GM21515 (cell line): Measurements from ENCODE around the gene F3.
"Not testable (repeated sequence)": the region's sequence is repeated elsewhere in the genome, so short reads cannot be mapped to it uniquely, and the experiment has no call there.

Experiments used
- ATAC-seq: cut with Tn5 transposase; IDR thresholded peaks from one replicate; pipeline ENCODE4 v1.9.1; 2021; ENCODE audit not compliant: unreplicated experiment

F3 gene

DNA sequence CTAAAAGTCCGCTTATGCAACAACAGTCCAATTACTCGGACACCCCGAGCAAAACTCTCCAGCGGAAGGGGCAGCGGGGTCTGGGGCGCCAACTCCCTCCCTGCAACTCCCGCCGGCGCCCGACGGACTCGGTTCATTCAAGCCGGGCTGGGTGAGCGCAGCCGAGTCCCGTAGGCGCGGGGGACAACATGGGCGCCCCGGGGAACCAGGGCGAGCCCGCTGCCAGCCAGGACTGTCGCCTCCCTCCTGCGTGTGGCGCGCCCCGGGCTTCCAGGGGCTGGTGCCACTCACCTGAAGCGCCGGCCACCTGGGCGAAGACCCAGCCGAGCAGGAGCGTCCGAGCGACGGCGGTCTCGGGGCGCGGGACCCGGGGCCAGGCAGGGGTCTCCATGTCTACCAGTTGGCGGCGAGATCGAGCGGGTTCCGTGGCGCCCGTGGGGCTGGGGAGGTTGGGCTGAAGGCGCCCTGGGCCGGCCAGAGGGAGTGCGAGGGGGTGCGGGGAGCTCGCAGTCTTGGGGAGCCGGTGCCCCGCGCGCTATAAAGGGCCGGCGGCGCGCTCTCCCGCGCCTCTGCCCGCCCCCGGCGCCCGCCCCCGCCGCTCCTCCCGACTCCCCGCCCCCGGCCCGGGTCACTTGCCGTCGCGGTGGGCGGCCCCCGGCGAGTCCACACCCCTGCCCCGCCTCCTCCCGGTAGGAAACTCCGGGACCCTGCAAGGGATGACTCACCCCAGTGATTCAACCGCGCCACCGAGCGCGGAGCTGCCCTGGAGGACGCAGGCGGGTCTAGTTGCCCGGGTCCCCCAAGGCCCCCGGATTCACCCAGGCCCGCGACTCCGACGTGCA, at the start of gene F3:
Gene F3 (minus strand): TSS at position 514 of the 842 bp plus-strand sequence. CDS start 123 bp downstream, at position 391.
- ATAC-seq, result peak; percentile 73

DNA sequence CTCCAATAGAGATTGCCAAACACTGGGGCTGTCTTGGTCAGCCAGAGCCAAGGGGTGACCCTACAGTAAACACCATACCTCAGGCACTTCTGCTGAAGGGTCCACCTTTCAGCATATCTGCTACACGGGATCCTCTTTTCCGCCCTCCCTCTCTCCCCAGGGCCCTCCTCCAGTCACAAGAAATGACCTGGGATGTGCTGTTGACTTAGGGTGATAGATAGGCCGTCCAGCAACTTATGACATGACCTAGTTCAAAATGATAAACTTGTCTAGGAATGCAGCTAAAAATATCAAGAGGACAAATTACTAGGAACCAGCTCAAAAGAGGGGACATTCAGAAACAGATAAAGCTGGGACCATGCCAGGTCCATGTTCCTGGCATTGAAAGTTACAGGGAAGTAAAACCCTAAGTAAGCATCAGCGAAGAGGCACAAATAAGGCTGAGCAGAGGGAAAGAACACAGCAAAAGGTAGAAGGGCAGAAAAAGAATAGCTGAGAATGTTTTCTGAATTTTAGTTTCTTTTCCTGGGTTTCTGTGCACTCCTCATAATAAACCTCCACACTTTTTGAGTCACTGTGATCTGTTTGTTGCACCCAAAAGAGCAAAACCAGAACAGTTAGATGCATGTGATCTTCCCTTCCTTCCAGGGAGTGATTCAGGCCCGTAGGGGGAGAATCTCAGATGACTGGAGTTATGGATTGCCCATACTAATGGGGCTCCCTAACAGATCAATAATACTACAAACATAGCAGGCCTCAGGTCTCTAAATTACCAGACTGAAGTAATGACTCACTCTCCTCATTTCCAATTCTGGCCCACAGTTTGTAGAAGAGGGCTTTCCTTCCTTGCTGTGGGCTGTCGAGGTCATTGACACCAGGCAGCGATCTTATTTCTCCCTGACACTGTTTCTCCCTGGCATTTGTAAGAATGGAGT, 48.9 kb upstream of the F3 start:
- ATAC-seq, result no peak

DNA sequence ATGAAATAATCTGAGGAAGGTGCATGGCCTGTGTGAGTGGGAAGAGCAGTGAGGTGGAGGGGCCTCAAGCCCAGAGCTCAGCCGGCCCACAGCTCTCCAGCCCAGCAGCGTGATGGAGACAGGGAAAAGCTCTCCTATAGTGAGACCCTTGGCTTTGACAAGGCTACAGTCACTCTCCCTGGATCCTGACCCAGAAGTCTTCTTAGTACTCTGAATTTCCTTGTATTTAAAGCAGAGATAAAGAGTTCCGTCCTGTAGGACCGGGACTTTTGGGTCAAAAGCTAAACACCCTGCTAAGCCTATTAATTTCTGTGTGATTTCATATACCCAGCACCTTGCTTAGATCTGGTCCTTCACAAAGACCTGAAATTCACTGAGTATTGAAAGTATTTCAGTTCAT, 48.2 kb upstream of the F3 start:
- no peak for ATAC-seq

DNA sequence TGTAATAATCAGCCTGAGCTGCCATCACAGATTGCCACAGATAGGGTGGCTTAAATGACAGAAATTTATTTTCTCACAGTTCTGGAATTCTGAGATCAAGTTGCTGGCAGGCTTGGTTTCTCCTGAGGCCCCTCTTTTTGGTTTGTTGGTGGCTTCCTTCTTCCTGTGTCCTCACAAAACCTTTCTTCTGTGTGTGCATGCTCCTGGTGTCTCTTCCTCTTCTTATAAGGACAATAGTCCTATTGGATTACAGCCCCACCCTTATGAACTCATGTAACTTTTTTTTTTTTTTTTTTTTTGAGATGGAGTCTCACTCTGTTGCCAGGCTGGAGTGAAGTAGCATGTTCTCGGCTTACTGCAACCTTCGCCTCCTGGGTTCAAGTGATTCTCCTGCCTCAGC, 41.0 kb upstream of the F3 start:
- no peak for ATAC-seq

DNA sequence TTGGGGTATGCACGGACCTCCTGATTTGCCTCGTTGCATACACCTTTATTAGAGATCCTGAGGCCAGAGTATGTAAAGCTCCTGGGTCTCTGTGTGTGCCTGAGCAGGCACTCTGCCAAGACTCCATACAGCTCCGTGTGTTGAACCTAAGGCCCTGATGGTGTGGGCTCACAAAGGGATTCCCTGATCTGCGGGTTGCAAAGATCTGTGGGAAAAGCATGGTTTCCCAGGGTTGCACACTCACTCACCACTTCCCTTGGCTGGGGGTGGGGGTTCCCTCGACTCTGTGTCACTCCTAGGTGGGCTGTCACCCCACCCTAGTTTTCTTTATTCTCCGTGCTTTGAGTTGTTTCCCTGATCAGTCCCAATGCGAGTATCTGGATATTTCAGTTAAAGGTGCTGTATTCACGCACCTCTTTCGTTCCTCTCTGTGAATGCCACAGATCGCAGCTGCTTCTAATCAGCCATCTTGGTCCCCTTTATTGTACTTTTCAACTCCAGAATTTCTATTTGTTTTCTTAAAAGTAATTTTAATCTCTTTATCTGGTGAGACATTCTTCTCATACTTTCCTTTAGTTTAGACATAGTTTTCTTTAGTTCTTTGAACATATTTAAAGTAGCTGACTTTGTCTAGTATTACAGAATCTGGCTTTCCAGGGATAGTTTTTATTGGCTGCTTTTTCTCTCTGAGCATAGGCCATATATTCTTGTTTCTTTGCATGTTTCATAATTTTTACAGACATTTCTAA, 39.0 kb upstream of the F3 start:
- ATAC-seq, result no peak

DNA sequence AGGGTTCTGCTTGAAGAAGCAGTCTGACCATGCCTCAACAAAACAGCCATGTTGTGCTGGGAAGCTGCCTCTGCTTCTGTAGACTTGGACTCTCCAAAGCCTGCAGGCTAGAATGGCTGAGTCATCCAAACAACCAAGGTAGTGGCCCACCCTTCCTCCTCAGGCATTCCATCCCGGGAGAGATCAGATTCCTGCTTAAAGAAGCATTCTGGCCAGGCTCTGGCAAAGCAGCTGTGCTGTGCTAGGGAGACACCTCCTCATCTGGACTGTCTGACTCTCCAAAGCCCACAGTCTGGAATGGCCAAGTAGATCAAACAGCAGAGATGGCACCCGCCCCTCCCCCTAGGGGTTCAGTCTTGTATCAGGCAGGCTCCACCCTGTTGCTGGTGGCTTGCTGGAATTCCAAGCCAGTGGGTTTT, 38.3 kb upstream of the F3 start:
- no peak for ATAC-seq

DNA sequence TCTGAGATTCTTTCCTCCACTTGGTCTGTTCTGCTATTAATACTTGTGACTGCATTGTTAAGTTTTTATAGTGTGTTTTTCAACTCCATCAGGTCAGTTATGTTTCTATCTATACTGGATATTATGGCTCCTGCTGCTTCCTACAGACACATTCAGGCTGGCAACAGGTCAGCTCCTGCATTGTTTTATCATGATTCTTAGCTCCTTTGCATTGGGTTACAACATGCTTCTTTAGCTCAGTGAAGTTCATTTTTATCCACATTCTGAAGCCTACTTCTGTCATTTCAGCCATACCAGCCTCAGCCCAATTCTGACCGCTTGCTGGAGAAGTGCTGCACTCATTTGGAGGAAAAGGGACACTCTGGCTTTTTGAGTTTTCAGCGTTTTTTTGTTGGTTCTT, 37.3 kb upstream of the F3 start:
- ATAC-seq, result no peak

DNA sequence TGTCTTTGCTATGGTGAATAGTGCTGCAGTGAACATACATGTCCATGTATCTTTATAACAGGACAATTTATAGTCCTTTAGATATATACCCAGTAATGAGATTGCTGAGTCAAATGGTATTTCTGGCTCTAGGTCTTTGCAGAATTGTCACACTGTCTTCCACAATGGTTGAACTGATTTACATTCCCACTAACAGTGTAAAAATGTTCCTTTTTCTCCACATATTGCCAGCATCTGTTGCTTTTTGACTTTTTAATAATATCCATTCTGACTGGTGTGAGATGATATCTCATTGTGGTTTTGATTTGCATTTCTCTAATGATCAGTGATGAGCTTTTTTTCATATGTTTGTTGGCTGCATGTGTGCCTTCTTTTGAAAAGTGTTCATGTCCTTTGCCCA, 32.4 kb upstream of the F3 start:
- ATAC-seq, result not testable (repeated sequence)

DNA sequence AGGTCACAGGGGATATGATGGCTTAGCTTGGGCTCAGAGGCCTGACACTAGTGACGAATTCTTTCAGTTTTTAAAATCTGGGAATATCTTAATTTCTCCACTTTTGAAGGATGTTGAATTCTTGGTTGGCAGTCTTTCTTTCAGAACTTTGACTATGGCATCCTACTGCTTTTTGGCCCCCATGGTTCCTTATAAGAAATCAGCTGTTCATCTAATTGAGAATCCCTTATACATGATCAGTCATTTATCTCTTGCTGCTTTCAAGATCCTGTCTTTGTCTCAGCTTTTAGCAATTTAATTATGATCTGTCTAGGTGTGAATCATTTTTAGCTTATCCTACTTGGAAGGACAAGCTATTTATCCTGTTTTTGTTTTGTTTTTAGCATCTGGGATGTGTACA, 31.2 kb upstream of the F3 start:
- no peak for ATAC-seq

DNA sequence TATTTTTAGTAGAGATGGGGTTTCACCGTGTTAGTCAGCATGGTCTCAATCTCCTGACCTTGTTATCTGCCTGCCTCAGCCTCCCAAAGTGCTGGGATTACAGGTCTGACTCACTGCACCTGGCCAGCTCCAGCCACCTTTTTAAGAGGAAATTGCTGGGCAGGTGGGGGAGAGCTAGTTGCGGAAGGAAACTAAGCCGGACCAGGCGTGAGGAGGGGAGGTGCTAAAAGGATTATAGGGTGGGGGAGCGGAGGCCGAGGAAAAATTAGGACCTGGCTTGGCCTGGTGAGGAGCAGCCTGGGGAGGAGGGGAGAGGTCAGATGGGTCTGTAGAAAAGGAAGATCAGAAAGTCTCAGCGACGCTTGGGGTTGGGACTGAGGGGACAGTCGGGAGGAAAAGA, 29.4 kb upstream of the F3 start:
- not testable (repeated sequence) for ATAC-seq

DNA sequence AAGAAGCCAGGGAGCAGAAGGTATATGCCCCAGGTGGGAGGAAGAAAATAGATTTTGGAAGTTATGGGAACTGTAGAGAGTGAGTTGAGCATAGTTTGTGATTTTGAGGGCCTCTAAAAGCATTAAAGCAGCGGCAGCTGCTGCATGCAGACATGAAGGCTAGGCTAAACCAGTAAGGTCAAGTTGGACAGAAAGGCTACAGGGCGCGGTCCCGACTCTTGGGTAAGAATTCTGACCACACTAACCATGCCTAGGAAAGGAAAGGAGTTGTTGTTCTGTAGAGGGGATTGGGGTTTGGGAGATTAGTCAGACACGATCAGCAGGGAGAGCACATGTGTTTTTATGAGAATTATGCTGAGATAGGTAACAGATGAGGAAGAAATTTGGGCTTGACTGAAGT, 27.2 kb upstream of the F3 start:
- ATAC-seq, result not testable (repeated sequence)

DNA sequence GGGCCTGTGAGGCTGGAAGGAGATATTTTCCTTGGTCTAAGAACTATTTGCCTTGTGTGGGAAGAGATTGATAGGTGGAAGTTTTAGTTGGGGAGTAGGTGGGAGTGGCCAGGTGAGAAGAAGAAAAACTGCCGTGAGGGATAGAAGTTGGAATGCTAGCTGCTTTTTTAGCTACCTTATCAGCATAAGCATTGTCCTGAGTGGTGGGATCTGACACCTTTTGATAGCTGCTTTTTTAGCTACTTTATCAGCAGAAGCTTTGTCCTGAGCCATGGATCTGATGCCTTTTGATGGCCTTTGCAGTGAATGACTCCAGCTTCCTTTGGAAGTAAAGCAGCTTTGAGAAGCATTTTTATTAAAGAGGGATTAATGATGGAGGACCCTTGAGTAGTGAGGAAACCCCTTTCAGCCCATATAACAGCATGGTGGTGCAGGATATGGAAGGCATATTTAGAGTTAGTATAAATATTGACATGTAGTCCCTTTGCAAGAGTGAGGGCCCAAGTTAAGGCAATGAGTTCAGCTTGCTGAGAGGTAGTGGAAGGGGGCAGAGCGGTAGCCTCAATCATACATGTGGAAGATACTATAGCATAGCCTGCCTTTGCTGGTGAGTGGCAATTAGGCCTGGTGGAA, 26.5 kb upstream of the F3 start:
- not testable (repeated sequence) for ATAC-seq

DNA sequence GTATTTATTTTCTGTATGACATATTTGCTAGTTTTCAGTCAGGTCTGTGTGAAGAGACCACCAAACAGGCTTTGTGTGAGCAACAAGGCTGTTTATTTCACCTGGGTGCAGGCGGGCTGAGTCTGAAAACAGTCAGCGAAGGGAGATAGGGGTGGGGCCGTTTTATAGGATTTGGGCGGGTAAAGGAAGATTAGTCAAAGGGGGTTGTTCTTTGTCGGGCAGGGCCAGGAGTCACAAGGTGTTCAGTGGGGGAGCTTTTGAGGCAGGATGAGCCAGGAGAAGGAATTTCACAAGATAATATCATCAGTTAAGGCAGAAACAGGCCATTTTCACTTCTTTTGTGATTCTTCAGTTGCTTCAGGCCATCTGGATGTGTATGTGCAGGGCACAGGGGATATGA, 24.9 kb upstream of the F3 start:
- ATAC-seq, result not testable (repeated sequence)

DNA sequence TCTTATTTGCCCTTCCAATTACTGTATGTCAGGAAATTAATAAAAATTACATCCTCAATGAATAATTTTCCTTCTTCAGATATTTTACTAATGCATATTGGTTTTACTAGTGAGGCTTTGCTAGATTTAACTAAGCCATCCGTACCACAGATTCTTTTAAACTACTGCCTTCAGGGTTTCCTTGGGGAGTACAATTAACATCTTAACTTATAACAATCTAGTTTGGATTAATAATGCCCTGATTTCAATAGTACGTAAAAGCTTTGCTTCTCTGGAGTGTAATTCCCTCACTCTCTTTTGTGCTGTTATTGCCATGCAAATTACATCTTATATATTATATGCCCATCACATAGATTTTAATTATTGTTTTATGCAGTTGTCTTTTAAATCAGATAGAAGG, 24.3 kb upstream of the F3 start:
- ATAC-seq, result no peak

DNA sequence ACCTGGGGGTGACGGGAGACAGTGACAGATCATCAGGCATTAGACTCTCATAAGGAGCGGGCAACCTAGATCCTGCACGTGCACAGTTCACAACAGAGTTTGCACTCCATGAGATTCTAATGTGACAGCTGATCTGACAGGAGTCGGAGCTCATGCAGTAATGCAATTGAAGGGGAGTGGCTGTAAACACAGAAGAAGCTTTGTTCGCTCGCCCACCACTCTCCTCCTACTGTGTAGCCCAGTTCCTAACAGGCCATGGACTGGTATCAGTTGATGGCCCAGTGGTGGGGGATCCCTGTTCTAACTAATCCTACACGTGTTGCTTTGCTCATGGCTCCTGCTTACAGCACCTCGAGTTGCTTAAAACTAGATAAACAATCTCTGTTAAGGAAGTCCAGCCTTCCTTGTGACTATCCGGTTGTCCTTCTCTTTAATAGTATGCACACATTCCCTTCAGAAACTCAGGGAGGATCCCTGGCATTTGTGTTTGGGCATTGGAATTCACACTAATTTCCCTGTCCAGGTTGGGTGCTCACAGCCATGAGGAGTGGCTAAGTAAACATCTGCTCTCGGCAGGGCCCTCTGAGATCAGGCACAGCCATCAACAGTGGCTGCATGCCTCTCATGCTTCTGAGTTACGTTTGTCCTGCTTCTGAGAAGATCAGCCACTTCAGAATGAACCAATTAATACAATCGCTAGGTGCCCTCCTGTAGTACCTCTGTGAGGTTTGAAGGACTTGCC, 21.1 kb upstream of the F3 start:
- no peak for ATAC-seq

DNA sequence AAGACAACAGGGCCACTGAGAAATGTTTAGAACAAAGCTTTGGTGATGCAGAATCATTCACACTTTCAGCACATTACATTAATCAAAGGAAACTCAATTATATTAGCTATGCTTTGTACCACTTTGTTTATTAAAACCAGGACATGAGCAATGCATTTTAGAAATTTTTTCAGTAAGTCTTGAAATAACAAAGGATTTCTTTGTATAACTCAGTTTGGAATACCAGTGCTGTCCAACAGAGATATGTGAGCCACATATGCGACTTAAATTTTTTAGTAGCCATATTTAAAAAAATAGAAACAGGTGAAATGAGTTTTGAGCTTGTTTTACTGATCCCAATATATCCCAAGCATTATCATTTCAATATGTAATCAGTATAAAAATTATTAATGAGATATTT, 18.8 kb upstream of the F3 start:
- ATAC-seq, result no peak

DNA sequence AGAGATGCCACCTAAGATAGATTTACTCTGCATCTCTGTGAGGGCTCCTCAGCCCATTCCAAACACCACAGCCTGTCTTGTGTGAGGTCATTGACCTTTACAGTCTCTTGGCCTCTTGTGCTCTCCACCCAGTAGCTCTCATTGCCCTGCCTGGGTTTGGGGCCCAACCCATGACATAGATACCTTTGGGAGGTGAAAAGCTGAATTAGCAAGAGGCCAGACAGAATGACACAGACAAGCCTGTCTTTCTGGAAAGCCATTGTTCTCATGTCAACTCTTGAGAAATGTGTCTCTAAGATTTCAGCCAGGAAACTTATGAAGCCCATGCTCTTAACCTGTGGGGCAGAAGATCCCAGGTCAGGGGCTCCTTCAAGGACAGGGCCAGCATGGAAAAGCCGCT, 18.4 kb upstream of the F3 start:
- no peak for ATAC-seq

DNA sequence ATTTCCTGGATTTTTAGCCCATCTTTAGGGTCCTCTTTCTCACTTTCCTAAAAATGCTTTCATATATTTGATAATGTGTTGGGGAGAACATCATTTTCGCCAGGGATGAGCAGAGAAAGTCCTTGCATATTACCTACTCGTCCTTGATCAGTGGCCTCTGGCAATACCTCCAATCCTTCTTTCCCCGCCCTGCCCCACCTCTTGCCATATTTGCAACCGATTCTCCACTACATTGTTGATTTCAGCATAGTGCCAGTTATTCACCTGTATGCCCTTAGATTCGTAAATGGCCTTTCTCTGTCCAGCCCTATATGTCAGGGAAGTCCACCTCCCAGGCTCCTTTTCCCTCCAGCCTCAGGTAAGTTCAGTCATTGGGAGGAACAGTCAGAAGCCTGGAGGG, 13.5 kb upstream of the F3 start:
- no peak for ATAC-seq

DNA sequence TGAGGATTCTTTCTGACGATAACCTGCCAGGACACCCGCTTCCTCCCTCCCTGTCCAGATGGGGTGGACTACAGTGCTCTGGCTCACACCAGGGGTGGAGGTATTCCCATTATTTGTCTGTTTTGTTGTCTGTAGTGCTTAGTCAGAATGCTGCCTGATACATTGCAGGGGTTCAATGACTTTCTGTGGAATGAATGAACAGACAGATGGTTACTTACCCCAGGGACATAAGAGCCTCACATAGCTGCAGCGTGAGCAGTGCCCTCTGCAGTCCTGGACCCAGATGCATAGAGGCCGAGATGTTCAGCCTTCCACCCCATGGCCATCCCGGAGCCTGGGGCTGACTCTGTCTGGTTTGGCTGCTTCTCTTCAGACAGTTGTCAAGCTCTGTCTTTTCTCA, 13.0 kb upstream of the F3 start:
- no peak for ATAC-seq

DNA sequence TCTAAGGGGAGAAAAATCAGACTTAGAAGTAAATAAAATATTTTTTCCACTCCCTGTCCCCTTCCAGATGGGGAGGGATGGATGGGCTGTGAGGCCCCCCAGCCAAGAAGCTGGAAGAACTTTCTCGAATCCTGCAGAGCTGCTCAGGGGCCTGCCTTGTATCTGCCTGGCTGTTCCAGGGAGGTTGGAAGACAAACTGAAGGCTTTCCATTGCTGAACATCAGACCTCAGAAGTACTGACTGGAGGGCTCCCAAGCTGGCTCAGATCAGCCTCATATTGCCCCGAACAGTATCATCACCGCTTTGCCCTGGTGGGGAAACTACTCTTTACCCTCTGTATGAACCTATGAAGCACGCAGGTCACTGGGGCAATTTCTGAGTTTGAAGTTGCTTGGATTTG, 12.4 kb upstream of the F3 start:
- ATAC-seq, result no peak
